ENCODE data around the gene TUSC2. TPM values are rescaled to one million over a fixed set of nuclear protein-coding genes. Genes with fewer than 3 reads are reported as not detected.

The TUSC2 gene
- total and polyA plus RNA-seq, 9 of the 15 experiments (the other 6 are each of a cell fraction or from before 2014, with no cell fraction given) = 2.8 to 67.5 (median 25.8) TPM

- no peak for TF ChIP-seq KLF16 (IDR thresholded peaks at IDR 0.05)
- TF ChIP-seq DIDO1 (tag; IDR thresholded peaks at IDR 0.05; ENCODE audit: low read depth) = 0 out of 2 replicates have a peak, but pooled peaks have one; percentile 27
- TF ChIP-seq ZC3H11A (IDR thresholded peaks at IDR 0.05; ENCODE audit: low read depth, low read length) = no peak
- no peak for TF ChIP-seq HDAC6 (IDR thresholded peaks at IDR 0.05; ENCODE audit: low read depth, low read length)
- peak; percentile 48 for TF ChIP-seq PCBP1 (IDR thresholded peaks at IDR 0.05; ENCODE audit: low read depth, low read length, poor library complexity, severe bottlenecking)
- TF ChIP-seq RFX7 (CRISPR knock-in tag; IDR thresholded peaks at IDR 0.05) = no peak
- peak; percentile 88 for TF ChIP-seq POLR2G (IDR thresholded peaks at IDR 0.05; ENCODE audit: low read depth, low read length)
- TF ChIP-seq U2AF1 (optimal IDR thresholded peaks at IDR 0.05; ENCODE audit: low read depth, low read length) = no peak
- no peak for TF ChIP-seq KDM1A (IDR thresholded peaks at IDR 0.05)
- TF ChIP-seq SMARCC2 (IDR thresholded peaks at IDR 0.05; ENCODE audit: low read depth) = no peak
- TF ChIP-seq SMARCA4 (IDR thresholded peaks at IDR 0.05) = no peak
- no peak for TF ChIP-seq TRIM25 (IDR thresholded peaks at IDR 0.05; ENCODE audit: borderline replicate concordance)
- TF ChIP-seq RNF219 (CRISPR knock-in tag; IDR thresholded peaks at IDR 0.05) = no peak
- TF ChIP-seq ZNF511 (CRISPR knock-in tag; IDR thresholded peaks at IDR 0.05) = peak; percentile 70; the same call in 1 of the 2 replicates
- no peak; the same call in 1 of the 2 replicates for TF ChIP-seq MYNN (IDR thresholded peaks at IDR 0.05)
- TF ChIP-seq MYNN (CRISPR knock-in tag; IDR thresholded peaks at IDR 0.05) = no peak
- TF ChIP-seq ZNF79 (CRISPR knock-in tag; IDR thresholded peaks at IDR 0.05; ENCODE audit: low read depth) = no peak
- TF ChIP-seq, protein P1, sequence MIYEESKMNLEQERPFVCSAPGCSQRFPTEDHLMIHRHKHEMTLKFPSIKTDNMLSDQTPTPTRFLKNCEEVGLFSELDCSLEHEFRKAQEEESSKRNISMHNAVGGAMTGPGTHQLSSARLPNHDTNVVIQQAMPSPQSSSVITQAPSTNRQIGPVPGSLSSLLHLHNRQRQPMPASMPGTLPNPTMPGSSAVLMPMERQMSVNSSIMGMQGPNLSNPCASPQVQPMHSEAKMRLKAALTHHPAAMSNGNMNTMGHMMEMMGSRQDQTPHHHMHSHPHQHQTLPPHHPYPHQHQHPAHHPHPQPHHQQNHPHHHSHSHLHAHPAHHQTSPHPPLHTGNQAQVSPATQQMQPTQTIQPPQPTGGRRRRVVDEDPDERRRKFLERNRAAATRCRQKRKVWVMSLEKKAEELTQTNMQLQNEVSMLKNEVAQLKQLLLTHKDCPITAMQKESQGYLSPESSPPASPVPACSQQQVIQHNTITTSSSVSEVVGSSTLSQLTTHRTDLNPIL (CRISPR knock-in tag; IDR thresholded peaks at IDR 0.05) = no peak
- TF ChIP-seq ZNF197 (CRISPR knock-in tag; IDR thresholded peaks at IDR 0.05; ENCODE audit: low read depth) = no peak
- 0 out of 2 replicates have a peak, but pooled peaks have one; percentile 20 for TF ChIP-seq TEAD4 (IDR thresholded peaks at IDR 0.05; ENCODE audit: low read length)
- no peak for TF ChIP-seq TEAD4 (CRISPR knock-in tag; IDR thresholded peaks at IDR 0.05; ENCODE audit: borderline replicate concordance)
- no peak for TF ChIP-seq GATAD2B (IDR thresholded peaks at IDR 0.05; ENCODE audit: borderline replicate concordance)
- TF ChIP-seq COPS2 (conservative IDR thresholded peaks at IDR 0.05) = no peak
- TF ChIP-seq ESRRB (CRISPR knock-in tag; IDR thresholded peaks at IDR 0.05; ENCODE audit: borderline replicate concordance) = no peak
- no peak for TF ChIP-seq ZFP36 (IDR thresholded peaks at IDR 0.05; ENCODE audit: low read depth, low read length, partially characterized antibody)
Measured at GRCh38 chr3:50298836-50299637, 29.0 kb downstream of the TUSC2 start, which contains the start of the genes HYAL3 and NAA80 (continued).
